Fibroblast of lung (primary cell): ENCODE results near the gene TBX4. TPM values are rescaled to one million over a fixed set of nuclear protein-coding genes. Genes with fewer than 3 reads are reported as not detected.
A peak's percentile ranks its signal among the peaks of the same experiment; 100 is the strongest.

Source experiments
- DNase-seq, 2 donors: peaks; one replicate each; pipeline versions ENCODE4 v3.0.0 to v3.0.0-alpha.2; 2010; ENCODE audit warnings: low read depth in 2 of 2
- H2AFZ ChIP-seq: 2 replicates; pipeline ENCODE4 v1.5.1; 2012; ENCODE audit warnings: low read length, control low read depth, inconsistent platforms
- H3K27ac ChIP-seq: 2 replicates; pipeline ENCODE4 v1.5.1; 2011; ENCODE audit warnings: low read length, control low read depth; ENCODE audit not compliant: insufficient read depth
- H3K27me3 ChIP-seq: 2 replicates; pipeline ENCODE4 v1.5.1; 2011; ENCODE audit warnings: mild to moderate bottlenecking, low read length; ENCODE audit not compliant: control insufficient read depth, insufficient read depth
- H3K36me3 ChIP-seq: 2 replicates; pipeline ENCODE4 v1.5.1; 2011; ENCODE audit warnings: low read length; ENCODE audit not compliant: control insufficient read depth, insufficient read depth
- H3K4me1 ChIP-seq: 2 replicates; pipeline ENCODE4 v1.5.1; 2011; ENCODE audit warnings: low read length; ENCODE audit not compliant: control insufficient read depth, insufficient read depth; ENCODE audit errors: extremely low read depth
- H3K4me2 ChIP-seq: 2 replicates; pipeline ENCODE4 v1.5.1; 2011; ENCODE audit warnings: low read length, control low read depth; ENCODE audit not compliant: insufficient read depth; ENCODE audit errors: extremely low read depth
- H3K4me3 ChIP-seq, 4 experiments: fragments of 200-600 bp in 1 of 4; sonication (generic) in 1 of 4; replicated peaks in 1 of 4; 2 replicates each; pipeline ENCODE4 v1.5.1; 2011 to 2016; ENCODE audit warnings: low read length in 4 of 4, low read depth in 3 of 4, mild to moderate bottlenecking in 3 of 4, control low read depth in 2 of 4, inconsistent platforms in 1 of 4, mixed read lengths in 1 of 4; ENCODE audit not compliant: insufficient read depth in 1 of 4; ENCODE audit errors: control extremely low read depth in 1 of 4
- H3K79me2 ChIP-seq: 2 replicates; pipeline ENCODE4 v1.5.1; 2012; ENCODE audit warnings: mild to moderate bottlenecking, low read length, inconsistent platforms; ENCODE audit not compliant: control insufficient read depth, insufficient read depth
- H3K9ac ChIP-seq: 2 replicates; pipeline ENCODE4 v1.5.1; 2011; ENCODE audit warnings: mild to moderate bottlenecking, low read length, control low read depth; ENCODE audit not compliant: insufficient read depth
- H3K9me3 ChIP-seq: 2 replicates; pipeline ENCODE4 v1.5.1; 2012; ENCODE audit warnings: low read depth, low read length; ENCODE audit not compliant: control insufficient read depth, insufficient read depth
- H4K20me1 ChIP-seq: 2 replicates; pipeline ENCODE4 v1.5.1; 2011; ENCODE audit warnings: low read length; ENCODE audit not compliant: control insufficient read depth, insufficient read depth; ENCODE audit errors: extremely low read depth
- CTCF ChIP-seq, 2 donors: IDR thresholded peaks in 1 of 2; conservative IDR thresholded peaks in 1 of 2; 1 replicate in 1 of 2; 2 replicates in 1 of 2; pipeline ENCODE4 v1.5.1; 2011 to 2012; ENCODE audit warnings: low read length in 2 of 2, control low read depth in 1 of 2, inconsistent platforms in 1 of 2, low read depth in 1 of 2, mild to moderate bottlenecking in 1 of 2
- EZH2 ChIP-seq: IDR thresholded peaks from 2 replicates; pipeline ENCODE4 v1.5.1; 2012; ENCODE audit warnings: low read length, control low read depth, mild to moderate bottlenecking; ENCODE audit errors: missing control alignments
- polyA plus RNA-seq, 2 donors: library from polyadenylated mRNA; depleted of rRNA in 1 of 2; stranded (reverse) in 1 of 2; unstranded in 1 of 2; fragments of >200 nt; gene quantifications; 2 replicates each; pipeline ENCODE4 v1.2.1, GENCODE V29; 2011 to 2012; ENCODE audit warnings: missing spikeins in 1 of 2
- total RNA-seq: library from RNA; depleted of rRNA; stranded (reverse); fragments of >200 nt; gene quantifications from 2 replicates; pipeline ENCODE4 v1.2.1, GENCODE V29; 2014

The TBX4 gene
- total and polyA plus RNA-seq, 2 donors (not counting 1 experiment from before 2014, with no cell fraction given), result 44.1 to 93.9 TPM

- Histone ChIP-seq H3K27ac (peak overlapping the region; percentile 93), H4K20me1 (no peaks in the 10 kb centered on the region), H3K4me2 (peak overlapping the region; percentile 81), H3K4me3 (peak overlapping the region in 3 of 4 experiments; percentile 5 to 91 (median 40)), H3K4me1 (peaks cover 56% of the 10 kb centered on the region), H3K27me3 (no peaks in the 10 kb centered on the region), H3K9me3 (no peaks in the 10 kb centered on the region), H3K79me2 (peaks cover 100% of the 10 kb centered on the region), H2AFZ (no peak overlapping the region), H3K36me3 (peaks cover 6% of the 10 kb centered on the region), H3K9ac (peak overlapping the region; percentile 9)
- TF ChIP-seq CTCF (conservative IDR thresholded peaks at IDR 0.05 in 1 of 2, IDR thresholded peaks at IDR 0.05 in 1 of 2; ENCODE audit: low read depth in 1 of 2, low read length in 2 of 2) (no peak), EZH2 (no peak)
- peak in 1 of 2 donors; percentile 89 for DNase-seq
Observed at GRCh38 chr17:61460796-61461585, 8.8 kb downstream of the TBX4 start.

- H3K79me2 ChIP-seq, result peaks cover 100% of the 10 kb centered on the region
- H3K9me3 ChIP-seq, result no peaks in the 10 kb centered on the region
- no peaks in the 10 kb centered on the region for H4K20me1 ChIP-seq
- peaks cover 58% of the 10 kb centered on the region for H3K4me1 ChIP-seq
- TF ChIP-seq EZH2 (no peak), CTCF (conservative IDR thresholded peaks at IDR 0.05 in 1 of 2, IDR thresholded peaks at IDR 0.05 in 1 of 2; ENCODE audit: low read depth in 1 of 2, low read length in 2 of 2) (no peak)
- H3K9ac ChIP-seq, result peak overlapping the region; percentile 45
- peak overlapping the region; percentile 93 for H3K27ac ChIP-seq
- no peaks in the 10 kb centered on the region for H3K27me3 ChIP-seq
- no peak for DNase-seq
- no peak overlapping the region for H2AFZ ChIP-seq
- peak overlapping the region; percentile 81 for H3K4me2 ChIP-seq
- H3K4me3 ChIP-seq, result peak overlapping the region in 3 of 4 experiments; percentile 21 to 91 (median 40)
- peaks cover 9% of the 10 kb centered on the region for H3K36me3 ChIP-seq
Observed at GRCh38 chr17:61461586-61461966, 9.4 kb downstream of the TBX4 start.

- peaks cover 100% of the 10 kb centered on the region for H3K79me2 ChIP-seq
- TF ChIP-seq EZH2, result no peak
- no peak for TF ChIP-seq CTCF (conservative IDR thresholded peaks at IDR 0.05 in 1 of 2, IDR thresholded peaks at IDR 0.05 in 1 of 2; ENCODE audit: low read depth in 1 of 2, low read length in 2 of 2)
- no peaks in the 10 kb centered on the region for H4K20me1 ChIP-seq
- H3K27ac ChIP-seq, result peak overlapping the region; percentile 93
- H2AFZ ChIP-seq, result no peak overlapping the region
- H3K4me1 ChIP-seq, result peaks cover 60% of the 10 kb centered on the region
- H3K9me3 ChIP-seq, result no peaks in the 10 kb centered on the region
- H3K9ac ChIP-seq, result peak overlapping the region; percentile 45
- peak overlapping the region; percentile 7 to 91 (median 32) for H3K4me3 ChIP-seq
- H3K4me2 ChIP-seq, result peak overlapping the region; percentile 81
- DNase-seq, result no peak
- H3K27me3 ChIP-seq, result no peaks in the 10 kb centered on the region
- H3K36me3 ChIP-seq, result peaks cover 4% of the 10 kb centered on the region
Observed at GRCh38 chr17:61461967-61462718, 9.9 kb downstream of the TBX4 start.
